ENCODE data around the gene PTPN18.

GRCh38 chr2:130351711-130352110 lies 4.1 kb upstream of the PTPN18 start:
- TF ChIP-seq CTCF (IDR thresholded peaks at IDR 0.05 in 4 of 5, conservative IDR thresholded peaks at IDR 0.05 in 1 of 5): no peak
- no peak for TF ChIP-seq POLR2A (IDR thresholded peaks at IDR 0.05)

Data from gastrocnemius medialis (tissue), 4 donors.